K562 (cell line): ENCODE results near the gene SPATA2L. TPM values are rescaled to one million over a fixed set of nuclear protein-coding genes. Genes with fewer than 3 reads are reported as not detected.

Source experiments
- CCNT2 ChIP-seq: IDR thresholded peaks from 2 replicates; pipeline ENCODE4 v1.6.1; 2011; ENCODE audit warnings: borderline replicate concordance, low read depth, mild to moderate bottlenecking, moderate library complexity, mixed read lengths, low read length; ENCODE audit not compliant: insufficient read length; ENCODE audit errors: extremely low read depth
- FOXA3 ChIP-seq, 2 experiments: fragments of 450-650 bp in 1 of 2; sonication (generic) in 1 of 2; formaldehyde crosslinking; IDR thresholded peaks in 1 of 2; conservative IDR thresholded peaks in 1 of 2; 2 replicates each; pipeline versions ENCODE4 v1.4.0 to v1.8.0; 2020 to 2022; ENCODE audit warnings: mild to moderate bottlenecking in 2 of 2, missing genetic modification reagents in 1 of 2
- GABPB1 ChIP-seq: sonication (generic); formaldehyde crosslinking; IDR thresholded peaks from 2 replicates; pipeline ENCODE4 v1.8.0; 2022; ENCODE audit warnings: mild to moderate bottlenecking, missing genetic modification reagents
- GATAD2A ChIP-seq: fragments of 450-650 bp; IDR thresholded peaks from 2 replicates; pipeline ENCODE4 v1.6.1; 2017
- GTF2E2 ChIP-seq: fragments of 200-800 bp; sonication (Bioruptor generic); IDR thresholded peaks from 2 replicates; pipeline ENCODE4 v1.6.1; 2016; ENCODE audit warnings: missing genetic modification characterization, missing compliant biosample characterization
- HEY1 ChIP-seq: fragments of 250-450 bp; sonication (Bioruptor Pico); IDR thresholded peaks from 2 replicates; pipeline ENCODE4 v1.5.0; 2020; ENCODE audit warnings: mild to moderate bottlenecking, moderate library complexity, borderline replicate concordance
- HNRNPL ChIP-seq: fragments of 200-400 bp; formaldehyde crosslinking; IDR thresholded peaks from 2 replicates; pipeline ENCODE4 v1.6.1; 2017; ENCODE audit warnings: low read depth, mild to moderate bottlenecking, low read length
- KHSRP ChIP-seq: fragments of 450-650 bp; IDR thresholded peaks from 2 replicates; pipeline ENCODE4 v1.6.1; 2017
- NFIC ChIP-seq: fragments of 450-650 bp; IDR thresholded peaks from 2 replicates; pipeline ENCODE4 v1.6.1; 2017; ENCODE audit warnings: mild to moderate bottlenecking, inconsistent platforms
- SMAD3 ChIP-seq: fragments of 450-650 bp; formaldehyde crosslinking; conservative IDR thresholded peaks from 2 replicates; pipeline ENCODE4 v1.4.0; 2020; ENCODE audit warnings: mild to moderate bottlenecking
- SMARCB1 ChIP-seq: IDR thresholded peaks from 2 replicates; pipeline ENCODE4 v1.6.1; 2011; ENCODE audit warnings: improper control_type of control experiment, low read depth; ENCODE audit not compliant: insufficient read length
- SMARCE1 ChIP-seq: fragments of 450-650 bp; IDR thresholded peaks from 2 replicates; pipeline ENCODE4 v1.7.1; 2016; ENCODE audit warnings: mild to moderate bottlenecking
- TCF7L2 ChIP-seq: fragments of 150-350 bp; IDR thresholded peaks from 2 replicates; pipeline ENCODE4 v1.6.1; 2016; ENCODE audit warnings: low read depth, mild to moderate bottlenecking, low read length, moderate library complexity
- TEAD1 ChIP-seq, 2 experiments: fragments of 450-650 bp in 1 of 2; sonication (generic) in 1 of 2; formaldehyde crosslinking; IDR thresholded peaks; 2 replicates each; pipeline versions ENCODE4 v1.4.0 to v1.8.0; 2020 to 2022; ENCODE audit warnings: mild to moderate bottlenecking in 2 of 2, missing genetic modification reagents in 1 of 2
- ZNF12 ChIP-seq: sonication (generic); formaldehyde crosslinking; IDR thresholded peaks from 2 replicates; pipeline ENCODE4 v1.4.0; 2020; ENCODE audit warnings: mild to moderate bottlenecking, missing genetic modification reagents
- ZNF165 ChIP-seq: fragments of 250-450 bp; sonication (Bioruptor Pico); IDR thresholded peaks from 2 replicates; pipeline ENCODE4 v1.4.0; 2020; ENCODE audit warnings: borderline replicate concordance
- ZNF253 ChIP-seq: fragments of 250-450 bp; sonication (Bioruptor Pico); conservative IDR thresholded peaks from 2 replicates; pipeline ENCODE4 v1.6.1; 2021; ENCODE audit warnings: mild to moderate bottlenecking
- ZNF347 ChIP-seq: fragments of 450-650 bp; formaldehyde crosslinking; IDR thresholded peaks from 2 replicates; pipeline ENCODE4 v1.4.0; 2020; ENCODE audit warnings: low read depth, mild to moderate bottlenecking, moderate library complexity
- ZNF354B ChIP-seq: fragments of 250-450 bp; sonication (Bioruptor Pico); IDR thresholded peaks from 2 replicates; pipeline ENCODE4 v1.4.0; 2020
- ZNF561 ChIP-seq: fragments of 450-650 bp; formaldehyde crosslinking; conservative IDR thresholded peaks from 2 replicates; pipeline ENCODE4 v1.4.0; 2020; ENCODE audit warnings: mild to moderate bottlenecking, moderate library complexity
- ZSCAN29 ChIP-seq: fragments of 450-650 bp; IDR thresholded peaks from 2 replicates; pipeline ENCODE4 v1.6.1; 2017
- polyA plus RNA-seq, 8 experiments: library from polyadenylated mRNA; depleted of rRNA in 4 of 8; stranded (reverse) in 5 of 8; unstranded in 3 of 8; fragments of >200 nt; fragmentation: Nextera tagmentation in 2 of 8; fragmentation: Illumina TruSeq in 1 of 8; extraction: Ambion mirVana in 2 of 8; extraction: Trizol in 1 of 8; gene quantifications; 2 replicates each; pipeline versions ENCODE4 v1.2.1 to v1.2.3, GENCODE V29; 2011 to 2014; ENCODE audit warnings: inconsistent platforms in 1 of 8, missing spikeins in 1 of 8
- total RNA-seq, 7 experiments: library from RNA; depleted of rRNA in 6 of 7; stranded (reverse); fragments of >200 nt in 6 of 7; fragmentation: Illumina TruSeq in 2 of 7; extraction: Trizol in 2 of 7; gene quantifications; 2 replicates each; pipeline versions ENCODE4 v1.2.1 to v1.2.3, GENCODE V29; 2011 to 2021; ENCODE audit warnings: low replicate concordance in 1 of 7
- TF ChIP-seq, protein P1 (sequence below), 2 experiments: fragments of 450-650 bp; conservative IDR thresholded peaks; 2 replicates each; pipeline ENCODE4 v1.6.1; 2017; ENCODE audit warnings: mild to moderate bottlenecking in 2 of 2, moderate library complexity in 2 of 2
- TF ChIP-seq, protein P2 (sequence below): fragments of 450-650 bp; formaldehyde crosslinking; conservative IDR thresholded peaks from 2 replicates; pipeline ENCODE4 v1.4.0; 2022; ENCODE audit warnings: mild to moderate bottlenecking, missing genetic modification characterization
- TF ChIP-seq, protein P3 (sequence below): IDR thresholded peaks from 3 replicates; pipeline ENCODE4 v1.6.1; 2011; ENCODE audit warnings: borderline replicate concordance, mild to moderate bottlenecking; ENCODE audit not compliant: insufficient read length, insufficient read depth

The SPATA2L gene
- total and polyA plus RNA-seq, 9 of the 15 experiments (the other 6 are each of a cell fraction or from before 2014, with no cell fraction given) = 0.13 to 19.2 (median 4.8) TPM; not detected in 1

DNA sequence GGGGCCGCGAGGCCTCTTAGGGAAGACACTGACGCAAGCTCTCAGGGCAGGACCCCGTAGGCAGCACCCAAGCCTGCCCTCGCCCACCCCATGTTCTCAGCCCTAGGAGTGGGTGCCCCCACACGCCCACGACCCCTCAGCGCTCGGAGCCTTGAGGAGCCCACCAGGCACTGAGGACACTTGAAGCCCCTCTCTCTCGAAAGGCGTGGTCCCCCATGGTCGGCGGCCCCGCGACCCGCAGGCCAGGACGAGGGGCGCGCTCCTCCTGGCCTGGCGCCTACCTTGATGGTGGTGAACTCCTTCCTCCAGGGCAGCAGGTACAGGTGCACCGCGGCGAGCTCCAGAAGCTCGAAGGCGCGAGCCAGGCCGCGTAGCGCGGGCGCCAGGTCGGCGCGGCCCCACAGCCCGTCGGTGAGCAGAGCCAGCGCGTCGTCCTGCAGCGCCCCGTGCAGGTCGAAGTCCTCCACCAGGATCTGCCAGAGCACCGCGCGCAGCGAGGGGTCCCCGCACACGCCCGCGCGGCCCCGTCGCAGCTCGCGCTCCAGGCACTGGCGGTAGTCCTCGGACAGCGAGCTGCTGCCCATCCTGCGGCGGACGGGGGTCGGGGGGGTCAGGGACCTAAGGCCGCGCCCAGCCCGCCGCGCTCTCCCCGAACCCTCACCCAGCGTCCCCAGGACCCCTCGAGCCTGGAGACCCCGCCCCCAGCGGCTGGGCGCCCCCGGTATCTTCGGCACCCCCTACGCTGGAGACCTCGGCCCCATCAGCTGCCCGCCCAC, 668 bp downstream of the SPATA2L start (continued):
- TF ChIP-seq FOXA3 (CRISPR knock-in tag; conservative IDR thresholded peaks at IDR 0.05 in 1 of 2, IDR thresholded peaks at IDR 0.05 in 1 of 2) (no peak), KHSRP (no peak), NFIC (peak; percentile 19; the same call in 1 of the 2 replicates), CCNT2 (no peak), GABPB1 (no peak; the same call in 1 of the 2 replicates), ZNF561 (CRISPR knock-in tag) (no peak), SMAD3 (CRISPR knock-in tag) (no peak), ZNF354B (CRISPR knock-in tag) (no peak), ZNF165 (CRISPR knock-in tag) (no peak), HNRNPL (no peak), GATAD2A (no peak), ZNF12 (no peak), SMARCE1 (no peak), HEY1 (no peak), ZNF253 (CRISPR knock-in tag) (no peak), SMARCB1 (no peak), TCF7L2 (no peak), ZNF347 (CRISPR knock-in tag) (no peak), ZSCAN29 (no peak), GTF2E2 (tag) (no peak), TEAD1 (CRISPR knock-in tag; IDR thresholded peaks at IDR 0.05) (peak in 1 of 2 experiments; percentile 60; a peak in 1 of 4 replicates)
- TF ChIP-seq, protein P1, sequence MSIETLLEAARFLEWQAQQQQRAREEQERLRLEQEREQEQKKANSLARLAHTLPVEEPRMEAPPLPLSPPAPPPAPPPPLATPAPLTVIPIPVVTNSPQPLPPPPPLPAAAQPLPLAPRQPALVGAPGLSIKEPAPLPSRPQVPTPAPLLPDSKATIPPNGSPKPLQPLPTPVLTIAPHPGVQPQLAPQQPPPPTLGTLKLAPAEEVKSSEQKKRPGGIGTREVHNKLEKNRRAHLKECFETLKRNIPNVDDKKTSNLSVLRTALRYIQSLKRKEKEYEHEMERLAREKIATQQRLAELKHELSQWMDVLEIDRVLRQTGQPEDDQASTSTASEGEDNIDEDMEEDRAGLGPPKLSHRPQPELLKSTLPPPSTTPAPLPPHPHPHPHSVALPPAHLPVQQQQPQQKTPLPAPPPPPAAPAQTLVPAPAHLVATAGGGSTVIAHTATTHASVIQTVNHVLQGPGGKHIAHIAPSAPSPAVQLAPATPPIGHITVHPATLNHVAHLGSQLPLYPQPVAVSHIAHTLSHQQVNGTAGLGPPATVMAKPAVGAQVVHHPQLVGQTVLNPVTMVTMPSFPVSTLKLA (conservative IDR thresholded peaks at IDR 0.05) = no peak; a peak in 1 of 4 replicates
- TF ChIP-seq, protein P2, sequence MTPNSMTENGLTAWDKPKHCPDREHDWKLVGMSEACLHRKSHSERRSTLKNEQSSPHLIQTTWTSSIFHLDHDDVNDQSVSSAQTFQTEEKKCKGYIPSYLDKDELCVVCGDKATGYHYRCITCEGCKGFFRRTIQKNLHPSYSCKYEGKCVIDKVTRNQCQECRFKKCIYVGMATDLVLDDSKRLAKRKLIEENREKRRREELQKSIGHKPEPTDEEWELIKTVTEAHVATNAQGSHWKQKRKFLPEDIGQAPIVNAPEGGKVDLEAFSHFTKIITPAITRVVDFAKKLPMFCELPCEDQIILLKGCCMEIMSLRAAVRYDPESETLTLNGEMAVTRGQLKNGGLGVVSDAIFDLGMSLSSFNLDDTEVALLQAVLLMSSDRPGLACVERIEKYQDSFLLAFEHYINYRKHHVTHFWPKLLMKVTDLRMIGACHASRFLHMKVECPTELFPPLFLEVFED (CRISPR knock-in tag) = no peak
- TF ChIP-seq, protein P3, sequence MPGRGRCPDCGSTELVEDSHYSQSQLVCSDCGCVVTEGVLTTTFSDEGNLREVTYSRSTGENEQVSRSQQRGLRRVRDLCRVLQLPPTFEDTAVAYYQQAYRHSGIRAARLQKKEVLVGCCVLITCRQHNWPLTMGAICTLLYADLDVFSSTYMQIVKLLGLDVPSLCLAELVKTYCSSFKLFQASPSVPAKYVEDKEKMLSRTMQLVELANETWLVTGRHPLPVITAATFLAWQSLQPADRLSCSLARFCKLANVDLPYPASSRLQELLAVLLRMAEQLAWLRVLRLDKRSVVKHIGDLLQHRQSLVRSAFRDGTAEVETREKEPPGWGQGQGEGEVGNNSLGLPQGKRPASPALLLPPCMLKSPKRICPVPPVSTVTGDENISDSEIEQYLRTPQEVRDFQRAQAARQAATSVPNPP = no peak
